HG03460 (cell line): Measurements from ENCODE around the gene KLHDC4.
"Not testable (repeated sequence)": the region's sequence is repeated elsewhere in the genome, so short reads cannot be mapped to it uniquely, and the experiment has no call there.

Experiments
- ATAC-seq: cut with Tn5 transposase; IDR thresholded peaks from one replicate; pipeline ENCODE4 v1.9.1; 2021; ENCODE audit not compliant: unreplicated experiment

The KLHDC4 gene

GRCh38 chr16:87788730-87789436 lies 23.1 kb upstream of the KLHDC4 start:
- ATAC-seq: not testable (repeated sequence)

GRCh38 chr16:87787451-87788091 lies 21.8 kb upstream of the KLHDC4 start:
- not testable (repeated sequence) for ATAC-seq

- ATAC-seq: no peak
Observed at GRCh38 chr16:87784812-87785211, 19.0 kb upstream of the KLHDC4 start.

- ATAC-seq: no peak
Observed at GRCh38 chr16:87782033-87782432, 16.2 kb upstream of the KLHDC4 start.

GRCh38 chr16:87780385-87780989 lies 14.7 kb upstream of the KLHDC4 start:
- no peak for ATAC-seq

GRCh38 chr16:87778830-87779579 lies 13.2 kb upstream of the KLHDC4 start:
- ATAC-seq: peak; percentile 45

GRCh38 chr16:87778476-87778829 lies 12.7 kb upstream of the KLHDC4 start:
- ATAC-seq: no peak

GRCh38 chr16:87773836-87774235 lies 8.1 kb upstream of the KLHDC4 start:
- ATAC-seq: not testable (repeated sequence)

GRCh38 chr16:87767456-87767855 lies 1.7 kb upstream of the KLHDC4 start:
- ATAC-seq: not testable (repeated sequence)

- ATAC-seq: no peak
Observed at GRCh38 chr16:87766485-87766797, 655 bp upstream of the KLHDC4 start.

- ATAC-seq: peak; percentile 38
Observed at GRCh38 chr16:87765473-87765775, 362 bp downstream of the KLHDC4 start.

GRCh38 chr16:87764600-87765472 lies 950 bp downstream of the KLHDC4 start:
- ATAC-seq: no peak

GRCh38 chr16:87762620-87763019 lies 3.2 kb downstream of the KLHDC4 start:
- ATAC-seq: no peak

- no peak for ATAC-seq
Observed at GRCh38 chr16:87762071-87762571, 3.7 kb downstream of the KLHDC4 start.

GRCh38 chr16:87761060-87761459 lies 4.7 kb downstream of the KLHDC4 start:
- no peak for ATAC-seq

- ATAC-seq: no peak
Observed at GRCh38 chr16:87757841-87758426, 7.9 kb downstream of the KLHDC4 start.

- no peak for ATAC-seq
Observed at GRCh38 chr16:87754535-87754934, 11.3 kb downstream of the KLHDC4 start.

GRCh38 chr16:87747626-87748414 lies 18.0 kb downstream of the KLHDC4 start:
- ATAC-seq: no peak

GRCh38 chr16:87746178-87746577 lies 19.6 kb downstream of the KLHDC4 start:
- no peak for ATAC-seq
